ENCODE measurements around the gene COQ8B.

COQ8B gene

GRCh38 chr19:40646743-40647254 lies 69.9 kb downstream of the COQ8B start:
- Histone ChIP-seq H3K4me1 (ENCODE audit: insufficient read depth, low read length) (no peaks in the 10 kb centered on the region), H3K9me3 (ENCODE audit: control insufficient read depth, insufficient read depth, low read length) (no peaks in the 10 kb centered on the region), H3K9ac (ENCODE audit: low read depth, low read length) (no peak overlapping the region), H3K36me3 (ENCODE audit: insufficient read depth, low read length) (no peaks in the 10 kb centered on the region)

- no peaks in the 10 kb centered on the region for H3K9me3 ChIP-seq (ENCODE audit: control insufficient read depth, insufficient read depth, low read length)
- peaks cover 5% of the 10 kb centered on the region; the same call in 1 of the 2 replicates for H3K4me1 ChIP-seq (ENCODE audit: insufficient read depth, low read length)
- H3K36me3 ChIP-seq (ENCODE audit: insufficient read depth, low read length) = no peaks in the 10 kb centered on the region
- no peak overlapping the region for H3K9ac ChIP-seq (ENCODE audit: low read depth, low read length)
Observed at GRCh38 chr19:40642757-40643305, 73.9 kb downstream of the COQ8B start.

GRCh38 chr19:40642051-40642706 lies 74.5 kb downstream of the COQ8B start:
- Histone ChIP-seq H3K9ac (ENCODE audit: low read depth, low read length) (no peak overlapping the region), H3K9me3 (ENCODE audit: control insufficient read depth, insufficient read depth, low read length) (no peaks in the 10 kb centered on the region), H3K36me3 (ENCODE audit: insufficient read depth, low read length) (no peaks in the 10 kb centered on the region), H3K4me1 (ENCODE audit: insufficient read depth, low read length) (peaks cover 5% of the 10 kb centered on the region; the same call in 1 of the 2 replicates)
